Right ventricle myocardium superior (tissue), 1 donor: ENCODE results near the gene C2orf78. TPM values are rescaled to one million over a fixed set of nuclear protein-coding genes. Genes with fewer than 3 reads are reported as not detected.
A peak's percentile ranks its signal among the peaks of the same experiment; 100 is the strongest.
"Not testable (repeated sequence)": the region's sequence is repeated elsewhere in the genome, so short reads cannot be mapped to it uniquely, and the experiment has no call there.

Experiments used
- ATAC-seq: fragments of 200-7000 bp; cut with Tn5 transposase; one replicate; pipeline ENCODE4 v1.9.1; 2020; ENCODE audit warnings: mild to moderate bottlenecking; ENCODE audit not compliant: poor library complexity
- DNase-seq: peaks from one replicate; pipeline ENCODE4 v3.0.0-alpha.2; 2020
- intact Hi-C: fragments of 100-400 bp; cut with DNase I; formaldehyde crosslinking; loops from one replicate; pipeline ENCODE4 v1.11.2; 2022
- long read RNA-seq: library from polyadenylated mRNA; unstranded; transcript quantifications from one replicate; pipeline ENCODE4 v2.0.0, GENCODE V29; 2021
- total RNA-seq: library from RNA; stranded (reverse); fragmentation: NEBNext Ultra II Directional; extraction: Animal tissue kit (Norgen Biotek cat#: 25700); gene quantifications from one replicate; pipeline ENCODE4 v1.2.1, GENCODE V29; 2021
- donor health status: DM: no; HTN: yes; CAD: no; lungs with severe emphysema.

C2orf78 gene, protein sequence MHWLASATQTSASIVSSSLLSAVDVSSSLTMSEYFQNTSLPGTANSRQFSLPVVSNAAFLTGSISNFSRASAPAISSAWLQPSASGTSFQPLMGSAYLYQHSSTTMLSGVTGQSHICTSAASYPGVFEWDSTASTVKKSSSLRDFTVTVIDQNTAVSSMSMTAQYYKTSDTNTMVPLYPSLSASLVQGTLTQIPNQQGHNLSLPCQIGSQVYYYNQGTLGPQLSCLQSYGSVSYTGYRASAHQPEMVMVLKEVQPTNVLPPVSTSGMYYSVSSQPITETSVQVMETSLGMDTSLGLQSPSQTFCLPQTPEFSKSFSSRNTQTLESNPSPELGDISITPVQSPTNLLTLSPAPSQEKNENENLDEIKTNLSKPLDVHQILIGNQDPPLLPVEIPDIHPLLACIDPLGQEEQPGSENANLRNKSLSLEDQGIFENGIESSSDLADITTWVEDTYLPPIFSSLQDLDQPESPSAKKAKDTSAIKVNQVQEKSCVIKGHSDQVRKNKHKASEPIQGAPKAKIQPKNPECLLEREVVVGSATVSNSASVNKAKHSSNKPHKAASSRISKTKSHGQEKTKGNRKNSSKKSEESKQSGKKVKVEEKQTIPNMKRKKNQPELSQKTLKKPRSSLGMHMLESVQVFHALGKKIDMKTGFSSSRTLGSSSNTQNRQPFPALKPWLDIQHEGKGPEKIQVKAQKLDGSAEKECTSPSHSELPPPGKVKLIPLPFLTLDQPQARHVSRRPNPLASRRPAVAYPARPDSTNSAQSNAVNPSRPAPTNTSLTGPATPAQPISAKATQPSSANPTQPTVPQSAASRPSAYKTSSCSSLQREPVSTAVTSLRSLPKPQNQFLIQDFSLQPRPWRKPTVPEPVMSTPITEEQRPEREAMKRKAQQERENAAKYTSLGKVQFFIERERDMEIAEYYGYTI
- not detected for total RNA-seq
- long read RNA-seq: 0 reads

DNA sequence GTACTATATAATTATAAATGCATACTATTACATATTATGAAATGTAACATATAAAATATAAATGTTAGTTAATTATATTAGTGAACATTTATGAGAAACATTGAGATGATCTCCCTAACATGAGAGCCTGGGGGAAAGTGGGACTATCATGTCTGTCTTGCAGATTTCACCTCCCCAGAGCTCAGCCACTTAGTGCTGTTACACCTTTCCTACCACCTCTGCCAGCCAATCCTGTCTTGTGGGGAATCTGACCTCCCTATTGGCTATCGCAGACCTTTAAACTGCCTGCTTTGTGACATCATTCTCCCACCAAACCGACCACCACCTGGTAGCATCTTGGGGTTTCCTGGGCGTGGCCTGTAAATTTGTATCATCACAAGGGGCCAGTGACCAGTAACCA is at the start of gene C2orf78:
Gene C2orf78, plus strand, starts transcription at position 301 of the 400 bp plus-strand sequence. CDS start 127 bp downstream, outside the sequence.
- ATAC-seq, intact Hi-C loops, DNase-seq: not testable (repeated sequence)

DNA sequence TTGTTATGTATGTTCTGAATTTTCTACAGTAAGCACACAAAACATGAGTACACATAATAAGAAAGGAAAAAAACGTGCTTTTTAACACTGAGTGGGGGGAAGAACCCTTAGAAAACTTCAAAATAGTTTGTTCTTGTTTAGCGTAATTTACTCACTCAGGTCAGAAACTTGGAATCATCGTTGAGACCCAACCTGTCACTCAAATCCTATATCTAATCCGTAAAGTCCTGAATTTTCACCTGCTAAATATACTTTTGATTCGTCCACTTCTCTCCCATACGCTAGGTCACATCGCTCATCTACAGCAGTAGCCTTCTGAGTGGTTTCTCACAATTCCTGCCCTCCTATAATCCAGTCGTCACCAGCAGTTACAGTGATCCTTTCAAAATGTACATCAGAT is 47.6 kb upstream of the C2orf78 start:
- DNase-seq (no peak), ATAC-seq (no peak)
- intact Hi-C loops: no loop called here

GRCh38 chr2:73736855-73737779 is 46.9 kb upstream of the C2orf78 start, which contains the start of gene TPRKB:
Gene TPRKB, minus strand, starts transcription at chr2:73737345. Its CDS starts 2,776 bp downstream, at chr2:73734569.
- peak; percentile 100 for ATAC-seq
- peak; percentile 98 for DNase-seq
- intact Hi-C loops: no loop called here

GRCh38 chr2:73739101-73739500 is 44.9 kb upstream of the C2orf78 start:
- intact Hi-C loops: no loop called here
- ATAC-seq (no peak), DNase-seq (no peak)

DNA sequence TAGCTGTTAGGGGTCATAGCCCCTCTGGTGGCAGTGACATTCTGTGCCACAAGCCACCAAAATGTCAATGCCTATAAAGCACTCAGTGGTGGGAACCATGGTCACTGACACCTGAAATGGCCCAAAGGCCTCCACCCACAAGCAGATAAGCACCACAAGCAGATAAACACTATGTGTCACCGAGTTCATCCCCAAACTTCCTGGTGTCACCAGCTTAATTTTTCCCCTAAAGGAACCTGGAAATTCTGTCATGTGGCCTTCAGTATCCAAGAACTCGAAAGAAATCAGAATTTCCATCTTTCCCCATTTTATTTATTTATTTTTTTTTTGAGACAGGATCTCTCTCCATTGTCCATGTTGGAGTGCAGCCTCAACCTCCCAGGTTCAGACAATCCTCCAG is 43.2 kb upstream of the C2orf78 start:
- ATAC-seq (no peak), DNase-seq (no peak)
- intact Hi-C loops: no loop called here

DNA sequence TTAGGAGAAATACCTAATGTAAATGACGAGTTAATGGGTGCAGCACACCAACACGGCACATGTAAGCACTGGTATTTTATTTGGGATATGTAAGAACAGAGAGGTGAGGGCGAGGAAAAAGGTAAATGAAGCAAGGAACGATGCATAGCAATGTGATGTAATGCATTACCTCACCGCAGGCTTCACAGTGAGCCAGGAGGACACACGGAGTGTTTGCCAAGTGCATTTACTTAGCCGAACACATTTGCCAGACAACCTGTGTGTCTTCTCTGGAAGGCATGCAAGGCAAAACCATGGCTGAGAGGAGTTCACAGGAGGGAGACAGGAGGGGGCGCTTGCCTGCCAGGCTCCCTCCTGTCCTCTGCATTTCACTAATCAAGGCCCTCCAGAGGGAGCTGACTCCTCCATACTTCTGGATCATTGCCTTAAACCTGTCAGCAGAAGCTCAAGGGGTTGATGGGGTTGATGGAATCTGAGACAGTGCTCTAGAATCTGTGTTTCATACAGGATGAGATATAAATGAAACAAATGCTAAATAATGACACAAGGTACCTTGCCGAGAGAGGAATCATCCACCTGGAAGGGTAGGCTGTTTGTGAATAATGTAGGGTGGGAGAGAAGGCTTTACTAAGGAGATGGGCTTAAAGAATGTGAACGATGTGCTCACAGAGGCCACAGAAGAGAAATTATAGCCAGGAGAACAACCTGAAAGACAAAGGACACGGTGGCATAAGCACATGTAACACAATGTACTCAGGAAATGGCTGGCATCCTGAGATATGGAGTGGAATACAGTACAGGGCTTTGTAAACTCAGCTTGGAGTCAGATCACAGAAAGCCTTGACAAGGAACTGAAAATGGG is 37.7 kb upstream of the C2orf78 start:
- ATAC-seq (peak; percentile 73), DNase-seq (no peak)
- intact Hi-C loops: no loop called here

GRCh38 chr2:73746877-73747208 is 37.1 kb upstream of the C2orf78 start:
- no peak for DNase-seq
- no peak for ATAC-seq
- intact Hi-C loops: no loop called here

DNA sequence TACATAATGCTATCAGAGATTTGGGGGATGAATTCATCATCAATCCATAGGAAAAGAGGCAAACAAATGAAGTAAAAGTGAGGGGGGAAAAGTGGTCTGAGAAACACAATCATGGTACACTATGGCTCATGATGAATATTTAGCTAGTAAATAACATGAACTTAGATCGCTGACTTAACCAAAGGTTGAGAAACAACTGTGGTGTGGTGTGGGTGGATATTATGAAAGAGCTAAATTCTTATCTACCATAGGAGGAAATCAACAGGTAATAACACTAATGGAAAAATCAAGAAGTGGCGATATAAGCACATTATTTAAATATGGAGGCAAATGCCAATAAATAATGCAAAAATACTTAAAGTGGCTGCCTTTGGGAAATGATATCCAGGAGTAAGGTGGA is 34.7 kb upstream of the C2orf78 start:
- intact Hi-C loops: no loop called here
- DNase-seq: no peak
- ATAC-seq: no peak

- ATAC-seq, intact Hi-C loops, DNase-seq: not testable (repeated sequence)
Observed at GRCh38 chr2:73754332-73754731, 29.7 kb upstream of the C2orf78 start.

GRCh38 chr2:73759285-73759764 is 24.7 kb upstream of the C2orf78 start:
- intact Hi-C loops: no loop called here
- DNase-seq (no peak), ATAC-seq (peak; percentile 91)

GRCh38 chr2:73759904-73760303 is 24.1 kb upstream of the C2orf78 start:
- DNase-seq (no peak), ATAC-seq (no peak)
- intact Hi-C loops: no loop called here

- DNase-seq (no peak), ATAC-seq (no peak)
- intact Hi-C loops: no loop called here
Observed at GRCh38 chr2:73762571-73762970, 21.4 kb upstream of the C2orf78 start.

- no peak for ATAC-seq
- intact Hi-C loops: no loop called here
- no peak for DNase-seq
Observed at GRCh38 chr2:73764945-73765344, 19.0 kb upstream of the C2orf78 start.

- ATAC-seq (no peak), DNase-seq (no peak)
- intact Hi-C loops: no loop called here
Observed at GRCh38 chr2:73766349-73766748, 17.6 kb upstream of the C2orf78 start.

DNA sequence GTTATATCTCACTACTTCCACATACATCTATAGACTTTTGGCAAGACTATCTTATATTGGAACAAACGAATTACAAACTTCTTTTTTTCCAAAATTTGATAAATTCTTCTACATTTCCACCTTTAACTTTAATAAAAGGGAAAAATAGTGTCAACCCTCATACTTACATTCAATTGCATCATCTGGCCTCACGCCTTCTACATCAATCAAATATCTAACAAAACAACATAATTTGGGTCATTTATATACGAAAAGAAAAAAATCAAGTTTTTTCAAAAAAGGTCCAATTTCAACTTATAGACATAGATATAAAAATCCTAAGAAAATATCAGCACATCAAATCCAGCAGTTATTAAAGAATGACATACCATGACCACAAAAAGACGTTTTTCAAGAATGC is 17.0 kb upstream of the C2orf78 start:
- ATAC-seq (no peak), DNase-seq (no peak)
- intact Hi-C loops: no loop called here

GRCh38 chr2:73770725-73771124 is 13.3 kb upstream of the C2orf78 start:
- no peak for DNase-seq
- intact Hi-C loops: loop anchor here (10.0 kb wide), 1 partner anchor 76 kb away; no protein-coding TSS in a partner anchor
- ATAC-seq: no peak

DNA sequence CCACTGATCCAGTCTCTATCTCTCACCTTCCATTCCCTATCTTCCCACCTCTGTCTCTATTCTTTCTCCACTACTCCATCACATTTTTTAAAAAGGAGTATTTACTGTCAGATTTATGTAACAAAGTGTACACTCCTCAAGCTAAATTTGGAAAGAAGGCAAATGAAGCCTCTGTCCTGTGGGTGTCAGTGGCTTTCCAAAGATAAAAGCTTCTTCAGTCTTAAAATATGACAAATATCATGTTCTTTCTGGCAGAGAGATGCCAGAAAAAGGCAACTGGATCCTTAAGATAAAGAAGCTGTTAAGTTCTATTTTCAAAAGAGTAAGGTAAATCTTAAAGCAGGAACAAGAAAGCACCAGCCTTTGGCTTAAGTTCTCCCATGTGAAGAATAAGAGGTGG is 11.2 kb upstream of the C2orf78 start:
- intact Hi-C loops: loop anchor here (10.0 kb wide), 1 partner anchor 78 kb away; no protein-coding TSS in a partner anchor
- ATAC-seq (no peak), DNase-seq (no peak)
